Natural killer cell (primary cell): ENCODE measurements around the gene PITX3. TPM values are rescaled to one million over a fixed set of nuclear protein-coding genes. Genes with fewer than 3 reads are reported as not detected.

ENCODE experiments used
- ATAC-seq, 3 donors: fragments of 150-1000 bp in 2 of 3; fragments of 200-7000 bp in 1 of 3; cut with Tn5 transposase; 1 replicate in 1 of 3; 2 replicates in 2 of 3; pipeline ENCODE4 v1.10.0; 2021; ENCODE audit warnings: mild to moderate bottlenecking in 2 of 3, moderate library complexity in 2 of 3
- DNase-seq, 2 donors: peaks; one replicate each; pipeline versions ENCODE4 v3.0.0 to v3.0.0-alpha.2; 2013 to 2021; ENCODE audit warnings: mixed read lengths in 1 of 2
- H3K27ac ChIP-seq: one replicate; pipeline ENCODE4 v1.5.1; 2013; ENCODE audit warnings: mild to moderate bottlenecking, low read length
- H3K27me3 ChIP-seq: one replicate; pipeline ENCODE4 v1.6.1; 2013; ENCODE audit warnings: low read length; ENCODE audit not compliant: control insufficient read depth, insufficient read depth
- H3K36me3 ChIP-seq: one replicate; pipeline ENCODE4 v1.6.1; 2013; ENCODE audit warnings: low read length; ENCODE audit not compliant: control insufficient read depth, insufficient read depth
- H3K4me1 ChIP-seq: one replicate; pipeline ENCODE4 v1.6.1; 2013; ENCODE audit warnings: low read length; ENCODE audit not compliant: control insufficient read depth, insufficient read depth
- H3K4me3 ChIP-seq: one replicate; pipeline ENCODE4 v1.5.1; 2013; ENCODE audit warnings: low read length
- H3K9me3 ChIP-seq: one replicate; pipeline ENCODE4 v1.6.1; 2013; ENCODE audit warnings: low read length; ENCODE audit not compliant: control insufficient read depth, insufficient read depth
- H3K27ac Mint-ChIP-seq, 2 donors: one replicate each; pipeline ENCODE4 v1.8.0; 2022; ENCODE audit warnings: mild to moderate bottlenecking in 2 of 2, mixed read lengths in 2 of 2, moderate library complexity in 1 of 2
- H3K27me3 Mint-ChIP-seq, 2 donors: one replicate each; pipeline ENCODE4 v1.8.0; 2022; ENCODE audit warnings: low read depth in 2 of 2, mixed read lengths in 2 of 2
- H3K36me3 Mint-ChIP-seq: one replicate; pipeline ENCODE4 v1.8.0; 2022; ENCODE audit warnings: mixed read lengths
- H3K4me1 Mint-ChIP-seq, 2 donors: one replicate each; pipeline ENCODE4 v1.8.0; 2022; ENCODE audit warnings: mixed read lengths in 2 of 2
- H3K4me3 Mint-ChIP-seq: one replicate; pipeline ENCODE4 v1.8.0; 2022; ENCODE audit warnings: mild to moderate bottlenecking, moderate library complexity, mixed read lengths
- H3K9me3 Mint-ChIP-seq, 2 donors: one replicate each; pipeline ENCODE4 v1.8.0; 2022; ENCODE audit warnings: mixed read lengths in 2 of 2
- WGBS: methylation state at CpG from one replicate; pipeline ENCODE4 v1.1.7; 2013; ENCODE audit warnings: missing lambda C conversion rate; ENCODE audit not compliant: insufficient coverage; 5-methylcytosine and 5-hydroxymethylcytosine counted together
- intact Hi-C: fragments of 100-400 bp; cut with micrococcal nuclease; formaldehyde crosslinking; loops from one replicate; pipeline ENCODE4 v1.14.2; 2022
- total RNA-seq, 4 donors: library from RNA; stranded (reverse); fragments of 120-200 nt in 1 of 4; gene quantifications; one replicate each; pipeline versions ENCODE4 v1.2.3 to v1.2.4, GENCODE V29; 2013 to 2022
- TF ChIP-seq, protein P1 (sequence below): fragments of 200-600 bp; IDR thresholded peaks from one replicate; pipeline ENCODE4 v1.8.0; 2022; ENCODE audit warnings: antibody characterized with exemption

PITX3 gene
- total RNA-seq, 3 donors from 2014 or later (not counting 1 experiment from before 2014, with no cell fraction given): not detected

DNA sequence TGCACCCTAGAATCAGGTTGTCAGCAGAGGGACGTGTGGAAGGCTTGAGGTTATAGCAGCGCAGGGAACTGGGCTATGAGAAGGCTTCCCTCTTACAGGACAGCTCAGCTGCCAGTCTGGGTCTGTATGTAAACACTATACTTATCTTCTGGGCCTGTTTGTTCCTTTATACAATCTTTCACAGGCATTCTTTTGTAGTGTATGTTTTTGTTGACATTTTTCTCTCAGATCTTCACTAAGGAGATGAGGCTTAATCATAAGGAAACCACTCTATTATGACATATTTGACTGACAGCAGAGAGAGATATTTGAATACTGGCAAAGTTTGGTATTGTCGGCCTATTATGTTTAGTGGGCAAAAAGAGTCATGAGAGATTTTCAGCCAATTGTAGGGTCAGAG is 4.9 kb upstream of the PITX3 start:
- H3K27ac Mint-ChIP-seq: peak overlapping the region; percentile 98 to 99
- peak overlapping the region; percentile 98 for H3K4me3 Mint-ChIP-seq
- H3K27me3 Mint-ChIP-seq: peaks cover 7 to 12% of the 10 kb centered on the region in 2 donors
- H3K9me3 Mint-ChIP-seq: no peaks in the 10 kb centered on the region
- H3K4me1 ChIP-seq: peaks cover 23% of the 10 kb centered on the region
- intact Hi-C loops: loop anchor here (10.0 kb wide), 1 partner anchor 399 kb away; the partner anchor contains the start of gene TRIM8
- peaks cover 2% of the 10 kb centered on the region for H3K36me3 ChIP-seq
- peaks cover 47 to 51% of the 10 kb centered on the region in 2 donors for H3K4me1 Mint-ChIP-seq
- ATAC-seq (no peak), DNase-seq (no peak)
- H3K4me3 ChIP-seq: peak overlapping the region; percentile 94
- TF ChIP-seq, protein P1, sequence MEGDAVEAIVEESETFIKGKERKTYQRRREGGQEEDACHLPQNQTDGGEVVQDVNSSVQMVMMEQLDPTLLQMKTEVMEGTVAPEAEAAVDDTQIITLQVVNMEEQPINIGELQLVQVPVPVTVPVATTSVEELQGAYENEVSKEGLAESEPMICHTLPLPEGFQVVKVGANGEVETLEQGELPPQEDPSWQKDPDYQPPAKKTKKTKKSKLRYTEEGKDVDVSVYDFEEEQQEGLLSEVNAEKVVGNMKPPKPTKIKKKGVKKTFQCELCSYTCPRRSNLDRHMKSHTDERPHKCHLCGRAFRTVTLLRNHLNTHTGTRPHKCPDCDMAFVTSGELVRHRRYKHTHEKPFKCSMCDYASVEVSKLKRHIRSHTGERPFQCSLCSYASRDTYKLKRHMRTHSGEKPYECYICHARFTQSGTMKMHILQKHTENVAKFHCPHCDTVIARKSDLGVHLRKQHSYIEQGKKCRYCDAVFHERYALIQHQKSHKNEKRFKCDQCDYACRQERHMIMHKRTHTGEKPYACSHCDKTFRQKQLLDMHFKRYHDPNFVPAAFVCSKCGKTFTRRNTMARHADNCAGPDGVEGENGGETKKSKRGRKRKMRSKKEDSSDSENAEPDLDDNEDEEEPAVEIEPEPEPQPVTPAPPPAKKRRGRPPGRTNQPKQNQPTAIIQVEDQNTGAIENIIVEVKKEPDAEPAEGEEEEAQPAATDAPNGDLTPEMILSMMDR: no peak
- peaks cover 7% of the 10 kb centered on the region for H3K27me3 ChIP-seq
- 48% methylated on average over 3 of the region's 3 CpGs for WGBS
- H3K9me3 ChIP-seq: no peaks in the 10 kb centered on the region
- H3K27ac ChIP-seq: no peak overlapping the region
- no peaks in the 10 kb centered on the region for H3K36me3 Mint-ChIP-seq

DNA sequence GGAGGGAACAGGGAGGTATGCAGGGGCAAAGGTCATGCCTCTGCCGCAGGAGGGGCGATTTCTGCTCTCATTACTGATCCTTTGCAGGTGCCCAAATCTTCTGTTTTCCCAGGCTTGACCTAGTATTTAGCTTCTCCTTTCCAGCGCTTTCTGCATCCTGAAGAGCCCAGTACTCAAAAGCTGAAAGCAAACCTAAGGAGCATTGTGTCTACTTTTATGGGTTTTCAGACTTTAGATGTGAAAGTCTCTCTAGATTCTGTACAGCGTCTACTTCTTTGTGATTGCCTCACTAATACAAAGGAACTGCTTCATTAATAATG is 4.6 kb upstream of the PITX3 start:
- H3K27me3 Mint-ChIP-seq: peaks cover 7 to 15% of the 10 kb centered on the region in 2 donors
- intact Hi-C loops: loop anchor here (1.0 to 10.0 kb wide), 4 partner anchors 20 to 399 kb away; partner anchors contain the start of genes ACTR1A, ELOVL3, NOLC1 and TRIM8

DNA sequence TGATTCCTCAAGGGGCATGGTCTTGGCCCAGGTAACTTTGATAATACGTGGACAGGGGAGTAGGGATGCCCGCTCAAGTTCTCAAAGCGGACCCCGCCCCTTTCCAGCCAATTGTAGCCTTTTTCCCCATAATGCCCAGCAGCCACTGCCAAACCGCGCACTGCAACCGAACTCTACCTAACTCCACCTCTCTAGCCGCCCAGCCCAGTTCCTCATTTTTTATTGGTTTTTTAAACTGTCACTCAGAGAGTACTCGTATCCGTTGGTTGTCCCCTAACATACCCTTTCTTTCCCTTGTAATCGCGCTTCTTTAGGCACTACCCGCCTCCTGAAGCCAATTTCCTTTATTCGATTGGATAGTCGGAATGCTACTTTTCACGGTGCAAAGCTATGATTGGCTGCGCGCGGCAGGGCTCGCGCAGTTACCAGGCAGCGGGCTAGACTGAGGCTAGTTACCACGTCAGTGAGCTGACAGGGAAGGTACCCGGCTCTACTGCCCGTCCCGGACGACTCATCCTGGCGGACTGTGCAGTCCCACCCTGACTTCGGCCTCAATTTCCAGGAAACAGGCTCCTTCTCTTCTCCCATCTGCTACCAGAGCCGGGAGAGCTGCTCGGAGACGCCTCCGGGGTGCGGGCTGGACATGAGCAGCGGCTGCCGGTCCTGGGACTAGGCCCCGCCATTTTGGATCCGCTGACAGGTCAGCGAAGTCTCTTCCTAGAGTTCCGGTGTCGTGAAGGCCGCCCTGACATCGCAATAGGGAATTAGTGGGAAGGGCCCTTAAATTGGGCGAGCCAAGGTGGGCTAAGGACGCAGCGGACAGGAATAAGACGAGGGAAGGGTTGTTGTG is 4.0 kb upstream of the PITX3 start, which contains the start of gene GBF1:
TSS of gene GBF1 (plus strand) at position 451 of the 850 bp plus-strand sequence. CDS start 13,407 bp downstream, outside the sequence.
- Mint-ChIP-seq H3K4me1 (peaks cover 47 to 60% of the 10 kb centered on the region in 2 donors), H3K36me3 (no peaks in the 10 kb centered on the region), H3K27ac (peak within 1 kb of the TSS; percentile 98 to 99), H3K4me3 (peak within 1 kb of the TSS; percentile 98), H3K27me3 (peaks cover 7 to 19% of the 10 kb centered on the region in 2 donors), H3K9me3 (no peaks in the 10 kb centered on the region)
- intact Hi-C loops: loop anchor here (1.0 to 10.0 kb wide), 4 partner anchors 19 to 399 kb away; partner anchors contain the start of genes ACTR1A, ELOVL3, NOLC1 and TRIM8
- peaks cover 2% of the 10 kb centered on the region for H3K36me3 ChIP-seq
- peaks cover 31% of the 10 kb centered on the region for H3K4me1 ChIP-seq
- peak; percentile 88 to 97 for DNase-seq
- TF ChIP-seq, protein P1: no peak
- ATAC-seq: peak; percentile 80 to 94 (median 84)
- peaks cover 15% of the 10 kb centered on the region for H3K27me3 ChIP-seq
- 0% methylated on average over 47 of the region's 47 CpGs for WGBS
- peak within 1 kb of the TSS; percentile 94 for H3K4me3 ChIP-seq
- peak within 1 kb of the TSS; percentile 89 for H3K27ac ChIP-seq
- no peaks in the 10 kb centered on the region for H3K9me3 ChIP-seq

More for the DNA sequence above, 4.6 kb upstream of the PITX3 start:
- H3K27me3 ChIP-seq: peaks cover 9% of the 10 kb centered on the region
- ATAC-seq: no peak
- peaks cover 2% of the 10 kb centered on the region for H3K36me3 ChIP-seq
- H3K27ac ChIP-seq: peak overlapping the region; percentile 89
- H3K9me3 Mint-ChIP-seq: no peaks in the 10 kb centered on the region
- peaks cover 47 to 55% of the 10 kb centered on the region in 2 donors for H3K4me1 Mint-ChIP-seq
- H3K36me3 Mint-ChIP-seq: no peaks in the 10 kb centered on the region
- H3K4me3 Mint-ChIP-seq: peak overlapping the region; percentile 98
- 2% methylated on average over 3 of the region's 4 CpGs for WGBS
- peaks cover 26% of the 10 kb centered on the region for H3K4me1 ChIP-seq
- H3K4me3 ChIP-seq: peak overlapping the region; percentile 94
- no peaks in the 10 kb centered on the region for H3K9me3 ChIP-seq
- TF ChIP-seq, protein P1: no peak
- no peak for DNase-seq
- peak overlapping the region; percentile 98 to 99 for H3K27ac Mint-ChIP-seq
